ENCODE data around the gene SNED1. TPM values are rescaled to one million over a fixed set of nuclear protein-coding genes. Genes with fewer than 3 reads are reported as not detected.

SNED1 gene
- total RNA-seq, 1 experiment from 2014 or later = 0.76 TPM

- no TSS peak for BruUV-seq (replicated peaks)
- Mint-ChIP-seq H3K27me3 (ENCODE audit: unreplicated experiment) (peaks cover 81% of the 10 kb centered on the region), H3K4me1 (ENCODE audit: low read depth, unreplicated experiment) (peaks cover 4% of the 10 kb centered on the region), H3K4me3 (ENCODE audit: low read depth, unreplicated experiment) (no peak overlapping the region), H3K36me3 (ENCODE audit: insufficient read depth, unreplicated experiment) (no peaks in the 10 kb centered on the region), H3K27ac (ENCODE audit: unreplicated experiment) (no peak overlapping the region), H3K9me3 (ENCODE audit: low read depth, unreplicated experiment) (peaks cover 10% of the 10 kb centered on the region)
- no peak for TF ChIP-seq CTCF (IDR thresholded peaks at IDR 0.05; ENCODE audit: unreplicated experiment)
- CTCF ChIA-PET = no interaction called here
- DNase-seq = no peak
- intact Hi-C loops (cut with micrococcal nuclease; ENCODE audit: unreplicated experiment) = loop anchor here (2.0 kb wide), 1 partner anchor 19 kb away; no protein-coding TSS in a partner anchor
These were observed 5.6 kb downstream of the SNED1 start for GRCh38 chr2:241003830-241004564.

GRCh38 chr2:241005569-241005968 is 7.2 kb downstream of the SNED1 start:
- Mint-ChIP-seq H3K4me3 (ENCODE audit: low read depth, unreplicated experiment) (no peak overlapping the region), H3K9me3 (ENCODE audit: low read depth, unreplicated experiment) (peaks cover 10% of the 10 kb centered on the region), H3K27me3 (ENCODE audit: unreplicated experiment) (peaks cover 82% of the 10 kb centered on the region), H3K4me1 (ENCODE audit: low read depth, unreplicated experiment) (peaks cover 9% of the 10 kb centered on the region), H3K36me3 (ENCODE audit: insufficient read depth, unreplicated experiment) (peaks cover 10% of the 10 kb centered on the region), H3K27ac (ENCODE audit: unreplicated experiment) (no peak overlapping the region)
- CTCF ChIA-PET = no interaction called here
- no peak for TF ChIP-seq CTCF (IDR thresholded peaks at IDR 0.05; ENCODE audit: unreplicated experiment)
- DNase-seq = no peak
- intact Hi-C loops (cut with micrococcal nuclease; ENCODE audit: unreplicated experiment) = loop anchor here (2.0 kb wide), 1 partner anchor 17 kb away; no protein-coding TSS in a partner anchor
- BruUV-seq (replicated peaks) = no TSS peak

GRCh38 chr2:241006412-241006811 is 8.0 kb downstream of the SNED1 start:
- BruUV-seq (replicated peaks) = no TSS peak
- TF ChIP-seq CTCF (IDR thresholded peaks at IDR 0.05; ENCODE audit: unreplicated experiment) = no peak
- Mint-ChIP-seq H3K27me3 (ENCODE audit: unreplicated experiment) (peaks cover 73% of the 10 kb centered on the region), H3K9me3 (ENCODE audit: low read depth, unreplicated experiment) (peaks cover 10% of the 10 kb centered on the region), H3K4me3 (ENCODE audit: low read depth, unreplicated experiment) (no peak overlapping the region), H3K27ac (ENCODE audit: unreplicated experiment) (no peak overlapping the region), H3K4me1 (ENCODE audit: low read depth, unreplicated experiment) (peaks cover 9% of the 10 kb centered on the region), H3K36me3 (ENCODE audit: insufficient read depth, unreplicated experiment) (peaks cover 10% of the 10 kb centered on the region)
- intact Hi-C loops (cut with micrococcal nuclease; ENCODE audit: unreplicated experiment) = no loop called here
- CTCF ChIA-PET = no interaction called here
- no peak for DNase-seq

GRCh38 chr2:241007111-241007510 is 8.7 kb downstream of the SNED1 start:
- CTCF ChIA-PET = no interaction called here
- H3K9me3 Mint-ChIP-seq (ENCODE audit: low read depth, unreplicated experiment) = peaks cover 10% of the 10 kb centered on the region
- TF ChIP-seq CTCF (IDR thresholded peaks at IDR 0.05; ENCODE audit: unreplicated experiment) = no peak
- BruUV-seq (replicated peaks) = no TSS peak
- H3K27me3 Mint-ChIP-seq (ENCODE audit: unreplicated experiment) = peaks cover 66% of the 10 kb centered on the region
- intact Hi-C loops (cut with micrococcal nuclease; ENCODE audit: unreplicated experiment) = no loop called here
- H3K27ac Mint-ChIP-seq (ENCODE audit: unreplicated experiment) = no peak overlapping the region
- no peak for DNase-seq
- H3K36me3 Mint-ChIP-seq (ENCODE audit: insufficient read depth, unreplicated experiment) = peaks cover 10% of the 10 kb centered on the region
- H3K4me1 Mint-ChIP-seq (ENCODE audit: low read depth, unreplicated experiment) = peaks cover 9% of the 10 kb centered on the region
- no peak overlapping the region for H3K4me3 Mint-ChIP-seq (ENCODE audit: low read depth, unreplicated experiment)

Measured in Calu3 (cell line).